T-helper 22 cell (primary cell): ENCODE measurements around the gene EPX.

ENCODE experiments used
- DNase-seq: peaks from one replicate; pipeline ENCODE4 v3.0.0-alpha.2; 2020; ENCODE audit warnings: low read depth

The EPX gene

GRCh38 chr17:58186591-58186990 lies 5.9 kb upstream of the EPX start:
- no peak for DNase-seq

GRCh38 chr17:58187063-58187462 lies 5.5 kb upstream of the EPX start:
- DNase-seq = no peak

GRCh38 chr17:58187675-58188074 lies 4.9 kb upstream of the EPX start:
- DNase-seq = no peak

- no peak for DNase-seq
Measured at GRCh38 chr17:58189436-58190146, 2.9 kb upstream of the EPX start.

- DNase-seq = no peak
Measured at GRCh38 chr17:58191241-58191896, 1.2 kb upstream of the EPX start.

- DNase-seq = no peak
Measured at GRCh38 chr17:58193641-58194255, 1.2 kb downstream of the EPX start.

- DNase-seq = no peak
Measured at GRCh38 chr17:58195518-58196123, 3.1 kb downstream of the EPX start.

GRCh38 chr17:58196610-58197009 lies 4.1 kb downstream of the EPX start:
- no peak for DNase-seq

GRCh38 chr17:58200024-58200633 lies 7.6 kb downstream of the EPX start:
- no peak for DNase-seq

GRCh38 chr17:58202859-58203258 lies 10.3 kb downstream of the EPX start:
- no peak for DNase-seq

GRCh38 chr17:58204796-58205195 lies 12.3 kb downstream of the EPX start:
- no peak for DNase-seq

- no peak for DNase-seq
Measured at GRCh38 chr17:58205936-58206335, 13.4 kb downstream of the EPX start.

GRCh38 chr17:58207451-58207850 lies 14.9 kb downstream of the EPX start:
- DNase-seq = no peak

- no peak for DNase-seq
Measured at GRCh38 chr17:58208344-58208743, 15.8 kb downstream of the EPX start.

- no peak for DNase-seq
Measured at GRCh38 chr17:58210922-58211321, 18.4 kb downstream of the EPX start.

- DNase-seq = no peak
Measured at GRCh38 chr17:58215685-58216084, 23.2 kb downstream of the EPX start.

- no peak for DNase-seq
Measured at GRCh38 chr17:58217766-58218165, 25.2 kb downstream of the EPX start.

- peak; percentile 88 for DNase-seq
Measured at GRCh38 chr17:58219007-58219788, 26.7 kb downstream of the EPX start, which contains the start of gene MKS1. Gene MKS1, minus strand, starts transcription at chr17:58219255. Its CDS starts 25 bp downstream, at chr17:58219230.

GRCh38 chr17:58219789-58220183 lies 27.3 kb downstream of the EPX start:
- no peak for DNase-seq

GRCh38 chr17:58224315-58224714 lies 31.8 kb downstream of the EPX start:
- no peak for DNase-seq

- no peak for DNase-seq
Measured at GRCh38 chr17:58227733-58228132, 35.2 kb downstream of the EPX start.

- no peak for DNase-seq
Measured at GRCh38 chr17:58228679-58229078, 36.2 kb downstream of the EPX start.
